ENCODE data around the gene TRH. TPM values are rescaled to one million over a fixed set of nuclear protein-coding genes. Genes with fewer than 3 reads are reported as not detected.
"Not testable (repeated sequence)": the region's sequence is repeated elsewhere in the genome, so short reads cannot be mapped to it uniquely, and the experiment has no call there.

The TRH gene
- total and polyA plus RNA-seq, 2 experiments from 2014 or later = 0.19 TPM; not detected in 1

- Histone ChIP-seq H3K27me3 (replicated peaks; ENCODE audit: insufficient read depth) (peaks cover 19% of the 10 kb centered on the region; the same call in 1 of the 2 replicates), H3F3A (ENCODE audit: insufficient read depth) (no peaks in the 10 kb centered on the region), H3K9ac (no peak overlapping the region), H2AFZ (no peak overlapping the region), H3K4me1 (ENCODE audit: insufficient read depth) (no peaks in the 10 kb centered on the region), H3K27ac (no peak overlapping the region), H4K20me1 (ENCODE audit: insufficient read depth) (no peaks in the 10 kb centered on the region), H3K4me2 (ENCODE audit: unreplicated experiment) (peak overlapping the region; percentile 35), H3K4me3 (no peak overlapping the region), H3K79me2 (ENCODE audit: insufficient read depth) (no peaks in the 10 kb centered on the region), H3K36me3 (ENCODE audit: low read depth) (no peaks in the 10 kb centered on the region), H3K9me2 (ENCODE audit: insufficient read depth) (no peaks in the 10 kb centered on the region), H3K9me3 (ENCODE audit: low read depth) (no peaks in the 10 kb centered on the region)
- DNase-seq = peak; percentile 63
- WGBS, 2 experiments (ENCODE audit: low coverage in 1 of 2, low lambda C conversion rate in 2 of 2, missing lambda C conversion rate in 2 of 2) = 36 to 43% methylated on average over 11 of the region's 11 CpGs
- TF ChIP-seq EZH2phosphoT487 (IDR thresholded peaks at IDR 0.05; ENCODE audit: insufficient read depth, low read depth) (no peak), EZH2 (IDR thresholded peaks at IDR 0.05; ENCODE audit: insufficient read depth, poor library complexity, severe bottlenecking) (no peak)
- in situ Hi-C loops (cut with MboI) = no loop called here
These were observed 40.0 kb downstream of the TRH start for GRCh38 chr3:130014526-130014925.

- H3K36me3 ChIP-seq (ENCODE audit: low read depth); DNase-seq; H3K4me1 ChIP-seq (ENCODE audit: insufficient read depth); H3K4me2 ChIP-seq (ENCODE audit: unreplicated experiment); H3K27ac ChIP-seq; H3K9me2 ChIP-seq (ENCODE audit: insufficient read depth); H3K4me3 ChIP-seq; H2AFZ ChIP-seq; H3K9ac ChIP-seq; H3K79me2 ChIP-seq (ENCODE audit: insufficient read depth); H4K20me1 ChIP-seq (ENCODE audit: insufficient read depth); H3K9me3 ChIP-seq (ENCODE audit: low read depth); H3F3A ChIP-seq (ENCODE audit: insufficient read depth); in situ Hi-C loops (cut with MboI): not testable (repeated sequence)
- H3K27me3 ChIP-seq (replicated peaks; ENCODE audit: insufficient read depth) = peaks cover 14% of the 10 kb centered on the region
- 58% methylated on average over 12 to 13 of the region's 13 CpGs for WGBS, 2 experiments (ENCODE audit: low coverage in 1 of 2, low lambda C conversion rate in 2 of 2, missing lambda C conversion rate in 2 of 2)
These were observed 43.1 kb downstream of the TRH start for GRCh38 chr3:130017661-130018060.

- H3K9me3 ChIP-seq (ENCODE audit: low read depth); H3K36me3 ChIP-seq (ENCODE audit: low read depth); H3K4me3 ChIP-seq; H3K9ac ChIP-seq; H3K9me2 ChIP-seq (ENCODE audit: insufficient read depth); H3K4me1 ChIP-seq (ENCODE audit: insufficient read depth); in situ Hi-C loops (cut with MboI); H3K27ac ChIP-seq; H3F3A ChIP-seq (ENCODE audit: insufficient read depth); H4K20me1 ChIP-seq (ENCODE audit: insufficient read depth); H3K4me2 ChIP-seq (ENCODE audit: unreplicated experiment); H3K79me2 ChIP-seq (ENCODE audit: insufficient read depth); H3K27me3 ChIP-seq (replicated peaks; ENCODE audit: insufficient read depth); H2AFZ ChIP-seq; DNase-seq: not testable (repeated sequence)
- 60 to 62% methylated on average over 14 of the region's 14 CpGs for WGBS, 2 experiments (ENCODE audit: low coverage in 1 of 2, low lambda C conversion rate in 2 of 2, missing lambda C conversion rate in 2 of 2)
These were observed 51.8 kb downstream of the TRH start for GRCh38 chr3:130026146-130026829.

GRCh38 chr3:130027437-130027836 is 52.9 kb downstream of the TRH start:
- DNase-seq; H3K27ac ChIP-seq; H3K4me3 ChIP-seq; H4K20me1 ChIP-seq (ENCODE audit: insufficient read depth); H3F3A ChIP-seq (ENCODE audit: insufficient read depth); H3K4me2 ChIP-seq (ENCODE audit: unreplicated experiment); H3K4me1 ChIP-seq (ENCODE audit: insufficient read depth); H3K27me3 ChIP-seq (replicated peaks; ENCODE audit: insufficient read depth); in situ Hi-C loops (cut with MboI); H3K9me2 ChIP-seq (ENCODE audit: insufficient read depth); H2AFZ ChIP-seq; H3K9ac ChIP-seq; H3K9me3 ChIP-seq (ENCODE audit: low read depth); H3K79me2 ChIP-seq (ENCODE audit: insufficient read depth); H3K36me3 ChIP-seq (ENCODE audit: low read depth): not testable (repeated sequence)
- WGBS, 2 experiments (ENCODE audit: low coverage in 1 of 2, low lambda C conversion rate in 2 of 2, missing lambda C conversion rate in 2 of 2) = 53 to 55% methylated on average over 6 of the region's 6 CpGs

Other genes starting within 250 kb of the TRH start
- gene TMCC1, start 81.0 kb upstream of the TRH start, total RNA-seq (2014; rRNA removed; shearing (Covaris generic)) = 7.8 and 11.1 TPM in 2 replicates
- 4.0 and 4.2 TPM in 2 replicates for gene TMCC1, start 81.0 kb upstream of the TRH start, polyA plus RNA-seq (2016; fragmentation: Nextera tagmentation; extraction: Ambion mirVana)
- not detected in 2 replicates for gene ALG1L2, start 107.1 kb downstream of the TRH start, total RNA-seq (2014; rRNA removed; shearing (Covaris generic))
- 0.49 and 0.63 TPM in 2 replicates for gene ALG1L2, start 107.1 kb downstream of the TRH start, polyA plus RNA-seq (2016; fragmentation: Nextera tagmentation; extraction: Ambion mirVana)

All from GM23248 (cell line).